Stimulated activated CD8-positive, alpha-beta memory T cell treated with anti-CD3 and anti-CD28 coated beads, Interleukin-15, amount 100 ng/mL, for 1 hour (primary cell): ENCODE measurements around the gene MERTK.
"Not testable (repeated sequence)": the region's sequence is repeated elsewhere in the genome, so short reads cannot be mapped to it uniquely, and the experiment has no call there.

Source experiments
- DNase-seq: peaks from one replicate; pipeline ENCODE4 v3.0.0-alpha.2; 2020; ENCODE audit warnings: low read depth

Gene MERTK

DNA sequence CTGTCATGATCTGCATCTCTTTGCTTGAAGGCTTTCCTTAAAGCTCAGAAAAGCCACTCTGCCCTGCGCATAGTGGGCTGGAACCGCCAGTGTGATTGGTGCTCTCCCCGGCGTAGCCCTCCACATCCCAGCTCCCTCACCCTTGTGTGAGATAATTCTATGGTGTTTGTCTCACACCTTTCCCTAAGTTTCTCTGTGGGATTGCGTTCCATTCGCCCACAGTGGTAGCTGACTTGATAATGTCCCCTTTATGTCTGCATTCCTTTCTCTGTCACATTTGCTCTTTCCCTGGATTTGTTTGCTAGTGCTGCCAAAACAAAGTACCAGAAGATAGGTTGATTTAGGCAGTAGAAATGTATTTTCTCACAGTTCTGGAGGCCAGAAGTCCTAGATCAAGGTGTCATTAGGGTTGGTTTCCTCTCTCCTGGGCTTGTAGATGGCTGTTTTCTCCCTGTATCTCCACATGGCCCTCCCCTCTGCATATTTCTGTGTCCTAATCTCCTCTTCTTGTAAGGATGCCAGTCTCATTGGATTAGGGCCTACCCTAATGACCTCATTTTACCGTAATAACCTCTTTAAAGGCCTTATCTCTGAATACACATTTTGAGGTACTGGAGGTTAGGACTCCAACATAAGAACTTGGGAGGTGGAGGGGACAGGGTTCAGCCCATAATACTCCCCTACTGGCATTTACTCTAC lies 149.3 kb downstream of the MERTK start:
- DNase-seq = no peak

DNA sequence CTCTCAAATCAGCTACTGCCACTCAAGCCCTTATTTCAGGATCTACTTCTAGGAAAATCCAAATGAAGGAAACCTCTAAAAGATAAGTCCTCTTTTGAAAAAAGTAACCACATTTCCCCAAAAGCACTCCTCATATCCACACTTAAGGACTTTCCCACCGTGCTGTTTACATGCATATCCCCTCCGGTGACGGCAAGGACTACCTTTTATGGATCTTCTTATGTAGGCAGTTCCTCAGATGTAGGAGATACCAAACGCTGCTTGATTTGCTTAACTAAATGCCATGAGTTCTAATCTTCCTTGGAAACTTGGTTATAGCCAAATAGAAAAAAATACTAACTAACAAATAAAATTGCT lies 149.8 kb downstream of the MERTK start:
- DNase-seq = no peak

DNA sequence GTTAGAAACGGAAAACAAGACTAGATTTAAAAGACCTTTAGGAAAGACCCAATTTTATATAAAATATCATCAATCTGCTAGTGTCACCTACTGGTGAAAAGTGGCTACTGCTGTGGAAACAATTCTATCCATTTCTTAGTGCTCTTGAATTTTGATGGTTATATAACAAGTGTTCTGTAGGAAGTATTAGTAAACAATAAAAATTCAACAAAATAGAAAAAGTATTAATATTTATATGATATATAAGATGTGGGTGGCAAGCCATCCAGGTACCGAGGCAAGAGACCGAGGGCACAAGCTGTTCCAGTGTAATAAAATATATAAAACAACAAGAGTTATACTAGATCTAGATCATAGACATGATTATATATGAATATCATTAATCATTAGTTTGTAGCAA lies 150.5 kb downstream of the MERTK start:
- DNase-seq = no peak

DNA sequence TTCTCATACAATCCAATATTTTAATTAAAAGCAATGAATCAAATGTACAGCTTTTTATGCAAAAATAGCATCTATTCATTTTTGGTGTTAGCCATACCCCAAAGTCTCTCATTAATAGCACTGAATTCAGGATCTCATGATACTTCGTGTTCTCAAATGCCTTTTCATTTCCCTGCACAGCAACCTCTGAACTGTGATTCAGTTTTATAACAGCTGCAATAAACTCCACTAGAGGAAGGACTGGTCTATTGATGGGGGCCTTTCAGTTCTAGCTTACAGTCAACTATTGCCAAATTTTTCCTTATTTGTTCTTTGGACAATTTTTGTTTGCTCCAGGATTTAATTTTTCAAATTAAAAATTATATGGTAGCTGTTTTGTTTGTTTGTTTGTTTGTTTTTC lies 151.9 kb downstream of the MERTK start:
- no peak for DNase-seq

DNA sequence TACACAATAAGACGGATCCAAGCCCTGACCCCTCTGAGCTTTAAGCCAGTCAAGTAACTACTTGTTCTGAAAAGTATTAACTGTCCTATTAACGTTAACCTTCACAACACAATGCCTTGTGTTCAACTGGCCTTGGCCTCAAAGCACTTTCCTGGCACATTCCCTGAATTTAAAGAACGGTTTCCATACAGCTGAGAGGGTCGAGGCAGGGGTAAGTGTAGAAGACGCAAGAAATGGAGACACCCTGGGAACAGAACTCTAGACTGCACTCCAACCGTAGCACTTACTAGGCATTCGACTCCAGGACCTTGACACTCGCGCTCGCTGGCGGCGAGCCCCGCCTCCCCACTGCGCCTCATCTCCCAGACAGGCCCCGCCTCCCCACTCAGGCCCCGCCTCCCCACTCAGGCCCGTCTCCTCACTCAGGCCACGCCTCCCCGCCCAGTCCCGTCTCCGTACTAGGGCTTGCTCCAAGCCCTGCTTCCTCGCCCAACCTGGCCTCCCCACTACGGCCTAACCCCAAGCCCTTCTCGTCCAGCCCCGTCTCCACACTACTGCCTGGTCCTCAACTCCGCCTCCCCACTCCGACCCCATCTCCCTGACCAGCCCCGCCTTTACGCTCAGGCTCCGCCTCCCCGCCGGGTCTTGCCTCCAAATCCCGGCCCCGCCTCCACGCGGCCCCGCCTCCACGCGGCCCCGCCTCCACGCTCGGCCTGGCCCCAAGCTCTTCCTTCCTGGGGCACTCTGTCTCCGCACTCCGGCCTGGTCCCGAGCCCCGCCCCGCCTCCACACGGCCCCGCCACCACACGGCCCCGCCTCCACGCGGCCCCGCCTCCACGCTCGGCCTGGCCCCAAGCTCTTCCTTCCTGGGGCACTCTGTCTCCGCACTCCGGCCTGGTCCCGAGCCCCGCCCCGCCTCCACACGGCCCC lies 155.8 kb downstream of the MERTK start:
- peak; percentile 97 for DNase-seq

DNA sequence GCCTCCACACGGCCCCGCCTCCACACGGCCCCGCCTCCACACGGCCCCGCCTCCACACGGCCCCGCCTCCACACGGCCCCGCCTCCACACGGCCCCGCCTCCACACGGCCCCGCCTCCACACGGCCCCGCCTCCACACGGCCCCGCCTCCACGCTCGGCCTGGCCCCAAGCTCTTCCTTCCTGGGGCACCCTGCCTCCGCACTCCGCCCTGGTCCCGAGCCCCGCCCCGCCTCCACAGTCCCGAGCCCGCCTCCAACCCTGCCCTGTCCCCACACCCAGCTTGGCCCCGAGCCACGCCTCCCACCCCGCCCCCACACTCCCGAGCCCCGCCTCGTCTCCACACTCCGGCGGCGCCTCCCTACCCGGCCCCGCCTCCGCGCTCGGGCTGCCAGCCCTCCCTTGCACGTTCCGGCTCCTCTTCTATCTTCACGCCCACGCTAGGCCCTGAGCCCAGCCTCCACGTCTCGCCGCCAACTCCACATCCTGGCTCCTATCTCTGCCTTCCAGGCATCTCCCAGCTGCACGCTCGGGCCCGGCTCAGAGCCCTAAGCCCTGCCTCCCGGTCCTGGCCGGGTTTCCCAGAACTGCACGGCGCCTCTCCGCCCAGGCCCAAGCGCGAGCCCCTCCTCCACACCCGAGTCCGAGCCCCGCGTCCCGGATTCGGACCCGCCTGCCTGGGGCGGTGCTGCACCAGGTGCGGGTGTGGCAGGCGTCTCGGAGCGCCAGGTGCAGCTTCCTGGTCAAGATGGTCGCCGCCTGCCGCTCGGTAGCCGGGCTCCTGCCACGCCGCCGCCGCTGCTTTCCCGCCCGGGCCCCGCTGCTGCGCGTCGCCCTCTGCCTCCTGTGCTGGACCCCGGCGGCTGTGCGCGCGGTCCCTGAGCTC lies 156.7 kb downstream of the MERTK start, which contains the start of gene TMEM87B:
TSS of gene TMEM87B (plus strand) at position 423 of the 883 bp plus-strand sequence. CDS start at position 746, 323 bp downstream.
- DNase-seq = peak; percentile 94

DNA sequence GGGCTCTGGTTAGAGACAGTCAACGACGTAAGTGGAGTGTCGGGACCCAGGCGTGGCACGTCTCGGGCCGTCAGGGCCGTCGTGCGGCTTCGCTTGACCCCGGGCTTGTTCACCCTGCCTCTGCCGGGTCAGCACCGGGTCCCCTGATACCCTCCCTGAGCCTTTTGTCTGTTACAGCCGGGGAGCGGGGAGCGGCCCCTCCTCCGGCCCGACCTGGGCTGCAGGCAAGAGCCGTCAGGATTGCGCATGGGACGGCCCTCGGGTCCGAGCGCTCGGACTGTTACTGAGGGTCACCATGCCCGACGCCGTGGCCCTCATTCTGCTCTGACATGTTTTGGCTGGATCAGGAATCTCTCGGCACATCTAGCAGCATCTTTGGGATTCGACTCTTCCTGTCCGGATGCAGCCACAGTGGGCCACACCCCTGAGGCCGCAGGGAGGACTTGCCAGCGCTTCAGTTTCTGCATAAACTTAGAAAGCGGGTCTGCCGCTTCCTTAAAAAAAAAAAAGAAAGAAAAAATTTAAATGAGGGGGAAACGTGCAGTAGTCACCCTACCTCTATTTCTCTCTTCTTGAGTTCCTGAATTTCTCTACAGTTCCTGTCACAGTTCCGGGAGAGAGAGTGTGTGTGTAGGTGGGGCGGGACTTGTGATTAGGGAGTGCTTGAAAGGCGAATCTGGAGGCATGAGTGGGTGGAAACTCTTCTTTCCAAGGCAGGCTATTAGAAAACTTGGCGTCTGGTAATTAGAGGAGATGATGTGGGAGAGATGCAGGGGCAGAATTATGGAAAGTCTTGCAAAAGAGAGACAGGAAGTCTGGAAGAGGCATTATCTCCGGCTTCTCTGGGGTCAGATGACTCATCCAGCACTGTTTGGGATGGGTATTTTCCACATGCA lies 157.6 kb downstream of the MERTK start:
- DNase-seq = no peak

DNA sequence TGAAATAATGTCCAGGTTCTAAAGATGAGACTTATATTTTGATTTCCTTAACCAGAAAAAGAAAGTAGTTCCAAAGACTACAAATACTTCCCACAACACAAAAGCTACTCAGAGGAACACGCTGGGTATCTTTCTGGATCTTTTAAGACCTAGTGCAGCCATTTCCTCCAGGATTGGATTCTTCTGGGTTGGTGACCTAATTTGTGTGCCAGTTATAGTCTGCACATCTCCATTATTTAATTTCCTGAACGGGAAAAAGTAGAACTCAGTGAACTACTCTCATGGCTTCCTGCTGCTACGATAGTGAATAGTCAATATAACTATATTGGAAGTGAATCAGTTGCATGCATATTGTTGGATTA lies 158.2 kb downstream of the MERTK start:
- no peak for DNase-seq

DNA sequence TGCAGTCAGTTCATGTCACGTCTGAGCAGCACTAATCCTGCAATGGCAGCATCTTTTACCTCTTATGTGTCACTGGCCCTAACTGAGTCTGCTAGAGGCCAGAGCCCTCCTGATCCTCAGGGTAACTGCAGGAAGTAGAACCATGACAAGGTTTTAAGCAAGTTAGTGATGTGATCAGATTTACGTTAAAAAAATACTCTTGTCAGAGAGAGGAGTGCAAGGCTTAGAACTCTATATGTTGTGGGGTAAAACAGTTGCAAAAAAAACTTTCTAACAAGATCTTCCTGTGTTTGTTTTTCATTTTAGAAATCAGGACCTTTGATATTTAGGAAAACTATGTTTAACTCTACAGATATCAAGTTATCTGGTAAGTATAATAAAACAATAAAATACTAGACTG lies 161.3 kb downstream of the MERTK start:
- DNase-seq = no peak

DNA sequence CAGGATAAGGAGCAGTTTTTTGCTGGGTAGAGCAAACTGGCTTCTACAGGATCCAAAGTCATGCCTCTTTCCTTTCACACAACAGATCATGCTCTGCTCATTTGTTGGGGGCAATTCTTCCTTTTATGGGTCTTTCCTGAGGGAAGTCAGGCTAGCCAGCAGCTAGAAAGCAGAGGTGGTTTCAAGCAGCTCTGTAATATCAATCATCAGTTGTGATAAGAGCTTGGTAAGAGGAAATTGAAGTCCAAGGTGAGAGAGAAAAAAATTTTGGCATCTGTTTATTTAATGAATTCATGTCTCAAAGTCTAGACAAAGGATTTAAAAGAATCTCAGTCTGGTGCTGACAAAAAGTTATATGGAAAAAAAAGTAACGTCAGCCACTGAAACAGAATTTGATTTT lies 162.9 kb downstream of the MERTK start:
- no peak for DNase-seq

DNA sequence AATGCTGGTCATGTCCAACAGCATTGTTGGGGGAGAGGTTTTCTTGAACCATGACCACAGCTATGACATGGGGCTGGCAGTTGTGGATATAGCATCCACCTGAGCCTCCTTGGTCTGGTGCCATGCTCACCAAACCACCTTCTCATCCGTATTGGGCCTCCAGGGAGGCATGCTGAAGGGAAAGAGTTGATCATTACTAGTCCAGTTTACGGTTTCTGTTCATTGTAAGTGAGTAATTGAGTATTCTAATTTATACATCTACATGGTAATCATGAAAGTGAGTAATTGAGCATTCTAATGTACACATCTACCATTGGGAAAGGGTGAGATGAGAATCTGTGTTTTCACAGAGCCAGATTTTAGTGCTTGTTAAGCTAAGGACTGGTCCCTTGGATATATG lies 163.4 kb downstream of the MERTK start:
- DNase-seq = no peak

DNA sequence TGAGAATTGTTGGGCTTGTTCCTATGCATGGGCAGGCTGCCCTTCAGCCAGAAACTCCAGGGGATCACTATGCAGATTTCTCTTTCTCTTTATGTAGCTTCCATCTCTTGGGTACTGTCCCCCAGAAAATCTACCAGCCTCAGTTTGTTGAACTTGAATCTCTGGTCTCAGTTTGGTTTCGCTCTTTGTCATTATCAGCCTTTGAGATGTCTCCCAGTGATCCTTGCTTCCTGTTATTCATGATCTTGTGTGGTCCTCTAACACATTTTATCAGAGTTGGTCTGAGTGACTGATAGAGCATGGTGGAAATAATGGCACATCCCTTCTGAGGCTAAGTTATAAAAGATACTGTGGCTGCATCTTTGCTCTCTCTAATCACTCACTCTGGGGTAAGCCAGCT lies 164.5 kb downstream of the MERTK start:
- DNase-seq = no peak

DNA sequence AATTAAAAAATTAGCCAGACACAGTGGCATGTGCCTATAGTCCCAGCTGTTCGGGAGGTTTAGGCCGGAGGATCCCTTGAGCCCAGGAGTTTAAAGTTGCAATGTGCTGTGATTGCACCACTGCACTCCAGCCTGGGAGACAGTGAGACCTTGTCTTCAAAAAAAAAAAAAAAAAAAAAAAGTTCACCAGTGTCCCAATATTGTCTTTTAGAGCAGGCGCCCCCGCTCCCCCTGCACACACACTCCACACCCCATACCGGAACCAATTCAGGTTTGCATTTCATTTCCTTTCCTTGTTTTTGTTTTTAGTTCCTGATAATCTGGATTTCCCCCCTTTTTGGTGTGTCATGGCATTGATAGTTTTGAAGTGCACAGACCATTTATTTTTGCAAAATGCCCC lies 167.1 kb downstream of the MERTK start:
- DNase-seq = no peak

DNA sequence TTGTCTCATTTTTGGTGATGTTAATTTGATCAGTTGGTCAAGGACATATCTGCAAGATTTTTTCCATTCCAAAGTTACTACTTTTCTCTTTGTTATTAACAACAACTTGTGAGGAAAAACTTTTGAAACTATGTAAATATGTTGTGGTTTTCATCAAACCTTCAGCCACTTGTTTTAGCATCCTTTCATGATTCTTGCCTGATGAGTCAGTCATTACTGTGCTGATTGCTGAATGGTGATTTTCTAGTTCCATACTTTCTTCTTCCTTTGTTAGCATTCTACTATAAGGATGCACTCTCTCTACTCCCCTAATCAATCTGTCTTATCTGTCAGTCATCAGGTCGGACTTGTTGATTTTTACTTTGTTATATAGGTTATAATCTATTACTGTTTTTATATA lies 167.6 kb downstream of the MERTK start:
- no peak for DNase-seq

DNA sequence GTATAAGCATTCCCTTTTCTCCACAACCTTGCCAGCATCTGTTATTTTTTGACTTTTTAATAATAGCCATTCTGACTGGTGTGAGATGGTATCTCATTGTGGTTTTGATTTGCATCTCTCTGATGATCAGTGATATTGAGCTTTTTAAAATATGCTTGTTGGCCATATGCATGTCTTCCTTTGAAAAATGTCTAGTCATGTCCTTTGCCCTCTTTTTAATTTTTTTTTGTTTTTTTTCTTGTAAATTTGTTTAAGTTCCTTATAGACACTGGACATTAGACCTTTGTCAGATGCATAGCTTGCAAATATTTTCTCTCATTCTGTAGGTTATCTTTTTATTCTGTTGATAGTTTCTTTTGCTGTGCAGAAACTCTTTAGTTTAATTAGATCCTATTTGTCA lies 171.4 kb downstream of the MERTK start:
- not testable (repeated sequence) for DNase-seq

DNA sequence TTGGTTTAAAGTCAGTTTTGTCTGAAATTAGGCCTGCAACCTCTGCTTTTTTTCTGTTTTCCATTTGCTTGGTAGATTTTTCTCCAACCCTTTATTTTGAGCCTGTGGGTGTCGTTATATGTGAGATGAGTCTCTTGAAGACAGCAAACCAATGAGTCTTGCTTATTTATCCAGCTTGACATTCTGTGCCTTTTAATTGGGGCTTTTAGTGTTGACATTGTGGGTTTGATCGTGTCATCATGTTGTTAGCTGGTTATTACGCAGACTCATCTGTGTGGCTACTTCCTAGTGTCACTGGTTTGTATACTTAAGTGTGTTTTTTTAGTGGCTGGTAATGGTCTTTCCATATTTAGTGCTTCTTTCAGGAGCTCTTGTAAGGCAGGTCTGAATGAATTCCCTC lies 175.5 kb downstream of the MERTK start:
- no peak for DNase-seq

DNA sequence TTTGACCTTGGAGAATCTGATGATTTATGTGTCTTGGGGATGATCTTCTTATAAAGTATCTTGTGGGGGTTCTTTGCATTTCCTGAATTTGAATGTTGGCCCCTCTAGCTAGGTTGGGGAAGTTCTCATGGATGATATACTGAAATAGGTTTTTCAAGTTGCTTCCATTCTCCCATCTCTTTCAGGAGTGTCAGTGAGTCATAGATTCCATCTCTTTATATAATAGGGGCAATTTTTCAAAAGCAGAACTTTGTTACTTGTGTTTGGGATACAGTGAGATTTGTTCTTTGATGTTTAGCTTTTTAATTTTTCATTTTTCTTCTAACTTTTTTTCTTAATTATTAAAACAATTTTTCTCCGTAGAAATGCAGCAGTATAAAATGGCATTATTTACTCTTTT lies 176.1 kb downstream of the MERTK start:
- no peak for DNase-seq

DNA sequence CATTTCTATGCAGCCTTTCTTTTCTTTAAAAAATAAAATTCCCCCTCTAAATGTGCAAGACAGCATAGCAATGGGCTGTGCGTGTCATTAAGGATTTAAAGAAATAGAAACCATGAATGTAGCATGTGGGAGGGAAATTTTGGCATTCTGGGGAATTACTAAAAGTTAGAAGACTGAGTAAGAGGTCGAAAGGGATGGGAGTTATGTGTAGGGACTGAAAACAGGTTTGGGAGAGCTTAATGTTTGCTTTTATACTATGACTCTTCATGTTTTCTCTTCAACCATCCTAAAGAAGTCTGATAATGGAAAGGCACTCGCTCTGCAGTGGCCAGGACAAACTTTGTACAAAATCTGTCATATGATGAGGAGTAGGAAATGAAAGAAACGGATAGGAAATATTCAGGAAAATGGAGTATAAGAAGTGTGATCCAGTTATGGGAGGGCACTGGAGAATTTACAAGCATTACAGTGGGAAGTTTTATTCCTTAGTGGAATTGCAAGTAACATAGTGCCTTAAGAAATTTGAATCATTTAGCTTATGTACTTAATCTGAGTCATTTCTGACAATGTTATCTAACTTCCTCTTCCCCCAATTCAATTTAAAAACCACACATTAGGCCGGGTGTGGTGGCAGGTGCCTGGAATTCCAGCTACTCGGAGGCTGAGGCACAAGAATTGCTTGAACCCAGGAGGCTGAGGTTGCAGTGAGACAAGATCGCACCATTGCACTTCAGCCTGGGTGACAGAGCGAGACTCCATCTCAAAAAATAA lies 177.3 kb downstream of the MERTK start:
- DNase-seq = no peak

DNA sequence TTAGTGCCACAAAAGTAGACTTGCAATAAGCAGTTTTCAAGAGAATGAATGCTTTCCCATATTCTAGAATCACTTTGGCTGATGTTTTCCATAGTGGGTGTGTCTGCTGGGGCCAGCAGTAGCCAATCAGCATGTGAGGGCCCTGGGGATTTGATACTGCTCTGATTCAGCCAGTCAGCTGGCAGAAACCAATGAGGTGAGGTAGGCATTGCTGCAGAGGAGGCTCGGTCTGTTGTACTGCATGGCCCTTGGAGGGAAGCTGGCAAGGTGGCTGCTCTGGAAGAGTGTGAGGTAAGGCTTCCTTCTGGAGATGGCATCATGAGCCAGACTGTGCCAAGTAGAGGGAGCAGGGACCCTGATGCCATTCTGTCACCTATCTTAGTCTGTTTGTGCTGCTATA lies 179.4 kb downstream of the MERTK start:
- no peak for DNase-seq
